Measurements from ENCODE around the gene PDZRN3. TPM values are rescaled to one million over a fixed set of nuclear protein-coding genes. Genes with fewer than 3 reads are reported as not detected.

The PDZRN3 gene
- total RNA-seq, 1 donor from 2014 or later = 1.3 TPM

DNA sequence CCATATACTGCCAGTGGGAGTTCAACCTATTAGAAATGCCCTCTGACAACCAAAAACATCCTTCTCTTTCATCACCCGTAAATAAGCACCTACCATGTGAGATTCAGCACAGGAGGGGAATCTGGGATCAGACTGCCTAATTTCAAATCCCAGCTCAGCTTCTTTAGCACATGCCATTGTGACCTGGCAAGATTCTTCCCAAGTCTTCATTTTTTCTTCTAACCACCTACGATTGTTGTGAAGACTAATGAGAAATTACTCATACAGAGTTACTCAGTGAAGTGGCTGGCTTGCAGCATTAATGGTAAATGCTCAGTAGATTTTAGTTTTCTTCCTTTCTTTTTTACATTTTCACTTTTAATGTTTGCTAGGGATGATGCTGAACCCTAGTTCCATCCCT is 176.7 kb downstream of the PDZRN3 start:
- TF ChIP-seq, protein P1, sequence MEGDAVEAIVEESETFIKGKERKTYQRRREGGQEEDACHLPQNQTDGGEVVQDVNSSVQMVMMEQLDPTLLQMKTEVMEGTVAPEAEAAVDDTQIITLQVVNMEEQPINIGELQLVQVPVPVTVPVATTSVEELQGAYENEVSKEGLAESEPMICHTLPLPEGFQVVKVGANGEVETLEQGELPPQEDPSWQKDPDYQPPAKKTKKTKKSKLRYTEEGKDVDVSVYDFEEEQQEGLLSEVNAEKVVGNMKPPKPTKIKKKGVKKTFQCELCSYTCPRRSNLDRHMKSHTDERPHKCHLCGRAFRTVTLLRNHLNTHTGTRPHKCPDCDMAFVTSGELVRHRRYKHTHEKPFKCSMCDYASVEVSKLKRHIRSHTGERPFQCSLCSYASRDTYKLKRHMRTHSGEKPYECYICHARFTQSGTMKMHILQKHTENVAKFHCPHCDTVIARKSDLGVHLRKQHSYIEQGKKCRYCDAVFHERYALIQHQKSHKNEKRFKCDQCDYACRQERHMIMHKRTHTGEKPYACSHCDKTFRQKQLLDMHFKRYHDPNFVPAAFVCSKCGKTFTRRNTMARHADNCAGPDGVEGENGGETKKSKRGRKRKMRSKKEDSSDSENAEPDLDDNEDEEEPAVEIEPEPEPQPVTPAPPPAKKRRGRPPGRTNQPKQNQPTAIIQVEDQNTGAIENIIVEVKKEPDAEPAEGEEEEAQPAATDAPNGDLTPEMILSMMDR (IDR thresholded peaks at IDR 0.05; ENCODE audit: unreplicated experiment) = no peak
- Mint-ChIP-seq H3K36me3 (ENCODE audit: low read depth, unreplicated experiment) (no peaks in the 10 kb centered on the region), H3K4me3 (ENCODE audit: unreplicated experiment) (no peak overlapping the region), H3K4me1 (ENCODE audit: unreplicated experiment) (no peaks in the 10 kb centered on the region), H3K9me3 (ENCODE audit: unreplicated experiment) (no peaks in the 10 kb centered on the region), H3K27ac (ENCODE audit: unreplicated experiment) (no peak overlapping the region), H3K27me3 (ENCODE audit: unreplicated experiment) (no peaks in the 10 kb centered on the region)
- no peak for DNase-seq (ENCODE audit: low spot score)

GRCh38 chr3:73447111-73447510 is 177.6 kb downstream of the PDZRN3 start:
- Mint-ChIP-seq H3K27me3 (ENCODE audit: unreplicated experiment) (no peaks in the 10 kb centered on the region), H3K36me3 (ENCODE audit: low read depth, unreplicated experiment) (no peaks in the 10 kb centered on the region), H3K4me1 (ENCODE audit: unreplicated experiment) (no peaks in the 10 kb centered on the region), H3K9me3 (ENCODE audit: unreplicated experiment) (no peaks in the 10 kb centered on the region), H3K27ac (ENCODE audit: unreplicated experiment) (no peak overlapping the region), H3K4me3 (ENCODE audit: unreplicated experiment) (no peak overlapping the region)
- no peak for DNase-seq (ENCODE audit: low spot score)
- TF ChIP-seq, protein P1 (IDR thresholded peaks at IDR 0.05; ENCODE audit: unreplicated experiment) = no peak

GRCh38 chr3:73446467-73447110 is 178.2 kb downstream of the PDZRN3 start:
- Mint-ChIP-seq H3K36me3 (ENCODE audit: low read depth, unreplicated experiment) (no peaks in the 10 kb centered on the region), H3K27ac (ENCODE audit: unreplicated experiment) (no peak overlapping the region)

DNA sequence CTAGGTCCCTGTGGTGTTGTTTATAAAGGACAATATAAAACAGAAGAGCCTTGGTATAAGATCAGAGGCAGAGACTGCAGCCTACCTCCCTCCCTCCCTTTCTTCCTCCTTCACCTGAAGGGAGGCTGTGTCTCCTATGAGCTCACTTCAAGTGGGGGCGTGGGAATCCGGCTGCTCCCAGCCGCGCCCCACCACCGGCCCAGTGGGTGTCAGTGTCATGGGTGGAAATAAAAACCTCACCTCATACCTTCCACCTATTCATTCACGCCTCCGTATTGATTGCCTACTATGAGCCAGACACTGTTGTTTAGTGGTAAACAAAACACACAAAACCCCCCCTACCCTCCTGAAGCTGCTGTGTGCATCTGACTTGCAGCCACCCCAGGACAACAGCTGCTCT is 181.9 kb downstream of the PDZRN3 start:
- no peak overlapping the region for H3K4me3 Mint-ChIP-seq (ENCODE audit: unreplicated experiment)
- H3K27ac Mint-ChIP-seq (ENCODE audit: unreplicated experiment) = no peak overlapping the region
- H3K9me3 Mint-ChIP-seq (ENCODE audit: unreplicated experiment) = no peaks in the 10 kb centered on the region
- H3K36me3 Mint-ChIP-seq (ENCODE audit: low read depth, unreplicated experiment) = no peaks in the 10 kb centered on the region
- no peak for DNase-seq (ENCODE audit: low spot score)
- H3K27me3 Mint-ChIP-seq (ENCODE audit: unreplicated experiment) = no peaks in the 10 kb centered on the region
- TF ChIP-seq, protein P1 (IDR thresholded peaks at IDR 0.05; ENCODE audit: unreplicated experiment) = no peak
- H3K4me1 Mint-ChIP-seq (ENCODE audit: unreplicated experiment) = no peaks in the 10 kb centered on the region

More at GRCh38 chr3:73446467-73447110, 178.2 kb downstream of the PDZRN3 start:
- TF ChIP-seq, protein P1 (IDR thresholded peaks at IDR 0.05; ENCODE audit: unreplicated experiment) = no peak
- Mint-ChIP-seq H3K27me3 (ENCODE audit: unreplicated experiment) (no peaks in the 10 kb centered on the region), H3K4me3 (ENCODE audit: unreplicated experiment) (no peak overlapping the region), H3K4me1 (ENCODE audit: unreplicated experiment) (no peaks in the 10 kb centered on the region), H3K9me3 (ENCODE audit: unreplicated experiment) (no peaks in the 10 kb centered on the region)
- no peak for DNase-seq (ENCODE audit: low spot score)

DNA sequence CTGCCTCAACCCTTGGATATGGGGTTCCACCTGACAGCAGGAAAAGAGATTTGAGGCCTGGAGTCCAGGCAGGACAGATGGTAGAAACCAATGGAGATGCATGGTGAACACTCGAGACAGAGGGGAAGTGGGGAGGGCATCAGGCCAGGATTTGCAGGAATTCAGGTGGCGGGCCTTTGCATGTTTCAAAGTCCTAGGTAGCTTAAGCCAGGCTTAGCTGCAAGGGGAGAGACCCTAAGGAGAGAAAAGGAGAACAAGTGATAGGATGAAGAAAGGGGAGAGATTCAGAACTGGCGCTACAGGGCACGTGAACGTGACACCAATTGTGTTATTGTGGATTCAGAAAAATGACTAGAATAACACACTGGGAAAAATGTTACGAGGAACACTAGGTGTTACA is 182.6 kb downstream of the PDZRN3 start:
- TF ChIP-seq, protein P1 (IDR thresholded peaks at IDR 0.05; ENCODE audit: unreplicated experiment) = no peak

More for the DNA sequence above, 182.6 kb downstream of the PDZRN3 start:
- Mint-ChIP-seq H3K27ac (ENCODE audit: unreplicated experiment) (no peak overlapping the region), H3K9me3 (ENCODE audit: unreplicated experiment) (no peaks in the 10 kb centered on the region), H3K27me3 (ENCODE audit: unreplicated experiment) (no peaks in the 10 kb centered on the region), H3K4me3 (ENCODE audit: unreplicated experiment) (no peak overlapping the region), H3K4me1 (ENCODE audit: unreplicated experiment) (no peaks in the 10 kb centered on the region), H3K36me3 (ENCODE audit: low read depth, unreplicated experiment) (no peaks in the 10 kb centered on the region)
- DNase-seq (ENCODE audit: low spot score) = no peak
